HEK293 (cell line): ENCODE measurements around the gene CEP72.

Experiments used
- GLI4 ChIP-seq: fragments of 450-650 bp; formaldehyde crosslinking; IDR thresholded peaks from 2 replicates; pipeline ENCODE4 v1.5.1; 2016; ENCODE audit warnings: missing biosample characterization, missing genetic modification characterization
- KLF8 ChIP-seq: fragments of 450-650 bp; formaldehyde crosslinking; IDR thresholded peaks from 2 replicates; pipeline ENCODE4 v1.5.1; 2016; ENCODE audit warnings: missing biosample characterization, missing genetic modification characterization
- ZFP37 ChIP-seq: fragments of 450-650 bp; formaldehyde crosslinking; IDR thresholded peaks from 2 replicates; pipeline ENCODE4 v1.5.1; 2016; ENCODE audit warnings: missing biosample characterization, missing genetic modification characterization
- ZNF26 ChIP-seq: fragments of 450-650 bp; formaldehyde crosslinking; IDR thresholded peaks from 2 replicates; pipeline ENCODE4 v1.5.1; 2016; ENCODE audit warnings: missing biosample characterization, missing genetic modification characterization
- ZNF292 ChIP-seq: fragments of 450-650 bp; formaldehyde crosslinking; IDR thresholded peaks from 2 replicates; pipeline ENCODE4 v1.5.1; 2016; ENCODE audit warnings: low read depth, missing biosample characterization, missing genetic modification characterization, borderline replicate concordance
- ZNF530 ChIP-seq: fragments of 450-650 bp; formaldehyde crosslinking; IDR thresholded peaks from 2 replicates; pipeline ENCODE4 v1.5.1; 2016; ENCODE audit warnings: low read depth, missing biosample characterization, missing genetic modification characterization
- ZNF558 ChIP-seq: fragments of 450-650 bp; formaldehyde crosslinking; IDR thresholded peaks from 2 replicates; pipeline ENCODE4 v1.5.1; 2016; ENCODE audit warnings: missing biosample characterization, missing genetic modification characterization
- ZNF777 ChIP-seq: fragments of 450-650 bp; formaldehyde crosslinking; IDR thresholded peaks from 2 replicates; pipeline ENCODE4 v1.5.1; 2017; ENCODE audit warnings: missing biosample characterization, missing genetic modification characterization, borderline replicate concordance
- ZSCAN4 ChIP-seq: fragments of 450-650 bp; formaldehyde crosslinking; IDR thresholded peaks from 2 replicates; pipeline ENCODE4 v1.5.1; 2017; ENCODE audit warnings: missing biosample characterization, missing genetic modification characterization
- TF ChIP-seq, protein P1 (sequence below): fragments of 450-650 bp; formaldehyde crosslinking; IDR thresholded peaks from 2 replicates; pipeline ENCODE4 v1.5.1; 2016; ENCODE audit warnings: missing biosample characterization, missing genetic modification characterization

DNA sequence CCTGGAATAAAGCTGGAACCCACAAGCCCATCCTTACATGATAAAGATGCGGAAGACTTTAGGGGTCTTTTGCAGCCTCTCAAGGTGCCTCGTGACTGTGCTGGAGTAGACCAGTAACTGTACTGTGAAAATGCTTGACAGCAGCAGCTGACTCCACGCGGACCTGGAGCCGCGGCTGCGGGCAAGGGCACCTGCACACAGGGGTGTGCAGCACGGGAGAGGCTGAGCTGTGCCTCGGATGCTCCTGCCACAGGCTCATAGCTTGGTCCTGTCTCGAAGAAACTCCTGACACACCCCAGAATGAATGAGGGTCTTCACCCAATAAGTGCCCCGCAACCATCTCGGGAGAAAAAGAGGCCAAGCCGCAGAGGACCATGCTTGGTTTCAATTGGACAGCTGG lies 40.3 kb upstream of the CEP72 start:
- TF ChIP-seq, protein P1, sequence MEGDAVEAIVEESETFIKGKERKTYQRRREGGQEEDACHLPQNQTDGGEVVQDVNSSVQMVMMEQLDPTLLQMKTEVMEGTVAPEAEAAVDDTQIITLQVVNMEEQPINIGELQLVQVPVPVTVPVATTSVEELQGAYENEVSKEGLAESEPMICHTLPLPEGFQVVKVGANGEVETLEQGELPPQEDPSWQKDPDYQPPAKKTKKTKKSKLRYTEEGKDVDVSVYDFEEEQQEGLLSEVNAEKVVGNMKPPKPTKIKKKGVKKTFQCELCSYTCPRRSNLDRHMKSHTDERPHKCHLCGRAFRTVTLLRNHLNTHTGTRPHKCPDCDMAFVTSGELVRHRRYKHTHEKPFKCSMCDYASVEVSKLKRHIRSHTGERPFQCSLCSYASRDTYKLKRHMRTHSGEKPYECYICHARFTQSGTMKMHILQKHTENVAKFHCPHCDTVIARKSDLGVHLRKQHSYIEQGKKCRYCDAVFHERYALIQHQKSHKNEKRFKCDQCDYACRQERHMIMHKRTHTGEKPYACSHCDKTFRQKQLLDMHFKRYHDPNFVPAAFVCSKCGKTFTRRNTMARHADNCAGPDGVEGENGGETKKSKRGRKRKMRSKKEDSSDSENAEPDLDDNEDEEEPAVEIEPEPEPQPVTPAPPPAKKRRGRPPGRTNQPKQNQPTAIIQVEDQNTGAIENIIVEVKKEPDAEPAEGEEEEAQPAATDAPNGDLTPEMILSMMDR (tag by site-specific recombination), result no peak
- TF ChIP-seq ZNF292 (no peak), ZNF777 (tag by site-specific recombination) (no peak), ZNF530 (no peak), ZFP37 (tag by site-specific recombination) (no peak), KLF8 (no peak), ZNF26 (tag by site-specific recombination) (no peak), GLI4 (tag by site-specific recombination) (no peak), ZNF558 (tag by site-specific recombination) (no peak), ZSCAN4 (tag by site-specific recombination) (no peak)
